ENCODE data around the gene PARD3B.

PARD3B gene

DNA sequence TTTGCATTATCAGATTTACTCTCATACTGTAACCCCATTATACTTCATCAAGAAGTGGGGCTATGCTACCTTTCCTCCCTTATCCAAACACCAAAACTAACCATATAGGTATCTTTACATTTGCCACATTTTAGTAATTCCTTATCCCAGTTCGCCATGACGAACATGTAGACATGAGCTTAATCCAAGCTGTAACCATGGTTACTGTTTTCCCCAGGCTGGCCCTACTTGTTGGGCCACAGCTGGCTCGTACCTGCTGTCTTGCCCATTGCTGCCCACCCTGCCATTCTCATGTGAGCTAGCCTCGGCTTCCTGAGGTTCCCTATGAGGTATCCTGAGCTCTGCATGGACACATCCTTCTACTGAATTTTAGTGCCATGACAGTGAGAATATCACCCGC lies 117.7 kb downstream of the PARD3B start:
- DNase-seq, result no peak

- no peak for DNase-seq
Observed at GRCh38 chr2:204663816-204664425, 118.6 kb downstream of the PARD3B start.

DNA sequence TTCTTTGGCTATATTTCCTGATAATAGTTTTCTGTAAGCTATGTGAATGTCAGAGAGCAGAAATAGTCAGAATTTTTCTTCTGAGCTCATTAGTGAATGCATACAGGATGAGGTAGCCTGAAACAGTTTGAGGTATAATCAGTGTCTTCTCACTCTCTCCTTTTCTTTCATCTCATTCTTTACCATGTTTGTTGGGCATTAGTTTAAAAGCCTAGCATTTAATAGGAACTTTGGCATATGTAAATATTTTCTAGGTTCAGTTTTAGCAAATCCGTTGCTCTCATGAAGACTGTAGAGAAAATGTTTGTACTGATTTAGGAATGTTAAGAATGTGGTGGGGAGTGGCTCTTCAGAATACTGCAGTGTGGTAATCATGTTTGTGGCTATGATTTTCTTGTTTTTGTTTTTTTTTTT lies 119.4 kb downstream of the PARD3B start:
- DNase-seq, result no peak

GRCh38 chr2:204665207-204665606 lies 119.9 kb downstream of the PARD3B start:
- DNase-seq, result no peak

DNA sequence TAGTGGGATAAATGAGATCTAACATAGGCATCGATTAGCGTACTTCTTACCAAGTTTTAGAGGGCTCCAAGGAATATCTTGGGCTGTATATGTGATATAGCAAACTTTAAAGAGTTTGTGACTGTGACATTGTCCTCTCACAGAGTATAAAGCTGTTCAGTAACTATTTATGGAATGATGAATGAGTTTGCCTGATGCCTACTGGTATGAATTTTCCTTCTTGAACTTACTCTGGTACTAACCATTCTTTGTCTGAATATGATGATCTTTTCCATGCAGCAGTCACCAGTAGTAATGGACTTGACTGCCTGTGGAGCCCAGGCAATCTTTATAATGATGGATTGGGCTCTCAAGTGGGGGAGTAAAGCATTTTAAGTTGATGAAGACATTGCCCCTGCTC lies 120.5 kb downstream of the PARD3B start:
- no peak for DNase-seq

GRCh38 chr2:204667990-204668389 lies 122.7 kb downstream of the PARD3B start:
- no peak for DNase-seq

- no peak for DNase-seq
Observed at GRCh38 chr2:204669382-204669781, 124.1 kb downstream of the PARD3B start.

GRCh38 chr2:204670124-204670523 lies 124.8 kb downstream of the PARD3B start:
- DNase-seq, result no peak

DNA sequence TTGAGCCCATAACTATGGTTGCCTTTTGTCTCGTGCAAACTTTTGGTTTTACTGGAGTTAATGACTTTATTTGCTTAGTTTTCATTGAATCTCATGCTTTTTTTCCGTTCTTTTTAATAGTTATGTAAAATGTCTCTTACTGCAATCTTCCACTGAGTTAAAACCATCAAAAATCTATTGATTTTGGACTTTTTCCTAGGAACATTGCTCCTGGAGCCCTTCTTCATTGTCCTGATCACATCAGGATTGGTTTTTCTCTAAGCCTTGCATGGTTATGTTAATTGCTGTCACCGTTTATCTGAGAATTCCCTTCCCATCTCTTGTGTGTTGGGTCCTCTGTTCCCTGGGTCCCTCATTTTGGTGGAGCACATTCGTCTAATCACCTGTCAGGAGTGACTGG lies 125.5 kb downstream of the PARD3B start:
- DNase-seq, result no peak

- no peak for DNase-seq
Observed at GRCh38 chr2:204672772-204673171, 127.5 kb downstream of the PARD3B start.

GRCh38 chr2:204673877-204674276 lies 128.6 kb downstream of the PARD3B start:
- DNase-seq, result no peak

DNA sequence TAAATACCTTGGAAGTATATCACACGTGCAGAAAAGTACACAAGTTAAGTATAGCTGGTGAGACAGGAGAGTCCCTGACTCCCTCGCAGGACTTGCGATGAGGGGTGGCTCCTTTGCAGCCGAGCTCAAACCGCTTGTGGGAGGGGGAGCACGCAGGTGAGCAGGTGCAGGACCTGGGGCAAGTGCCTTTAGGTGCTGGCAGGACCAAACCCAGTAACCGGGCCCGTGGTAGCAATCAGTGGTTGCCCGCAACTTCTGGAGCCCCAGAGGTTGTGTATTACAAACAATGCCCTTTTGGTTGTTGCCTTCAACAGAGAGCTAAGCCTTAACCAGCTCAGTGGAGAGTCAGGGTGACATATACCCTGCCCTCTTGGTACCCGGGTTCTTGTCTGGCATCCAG lies 132.8 kb downstream of the PARD3B start:
- DNase-seq, result no peak

DNA sequence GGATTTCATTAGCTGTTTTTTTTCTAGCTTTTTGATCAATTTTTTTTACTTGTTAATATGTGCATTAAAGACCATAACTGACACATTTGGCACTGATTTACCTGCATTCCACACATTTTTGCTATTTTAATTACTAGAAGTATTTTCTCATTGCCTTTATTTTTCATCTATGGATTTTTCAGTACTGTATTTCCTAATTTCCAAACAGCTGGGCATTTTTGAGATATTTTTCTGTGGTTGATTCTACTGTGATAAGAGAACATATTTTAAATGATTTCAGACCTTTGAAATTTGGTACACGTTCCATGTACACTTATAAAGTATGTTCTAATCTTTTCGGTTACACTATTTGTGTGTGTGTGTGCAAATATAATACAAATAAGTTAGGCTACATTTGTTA lies 135.3 kb downstream of the PARD3B start:
- DNase-seq, result no peak

GRCh38 chr2:204681412-204681811 lies 136.1 kb downstream of the PARD3B start:
- DNase-seq, result no peak

DNA sequence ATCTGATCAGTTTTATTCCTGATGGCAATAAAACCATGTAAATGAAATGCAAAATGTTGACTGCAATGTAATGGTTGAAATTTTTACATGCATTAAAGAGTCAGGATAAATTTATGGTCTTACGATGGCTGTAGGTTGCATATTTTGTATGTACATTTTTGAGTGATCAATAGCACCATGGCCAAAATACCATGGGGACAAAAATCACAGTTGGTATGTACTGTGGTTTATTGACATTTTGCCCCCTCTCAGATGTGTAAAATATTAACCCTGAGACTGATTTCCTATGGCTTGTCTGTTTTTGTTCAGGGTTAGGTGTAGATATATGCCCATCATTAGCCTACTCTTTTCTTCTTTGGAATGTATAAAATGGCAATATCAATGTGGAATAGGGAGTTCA lies 138.1 kb downstream of the PARD3B start:
- DNase-seq, result no peak

GRCh38 chr2:204686406-204686805 lies 141.1 kb downstream of the PARD3B start:
- no peak for DNase-seq

DNA sequence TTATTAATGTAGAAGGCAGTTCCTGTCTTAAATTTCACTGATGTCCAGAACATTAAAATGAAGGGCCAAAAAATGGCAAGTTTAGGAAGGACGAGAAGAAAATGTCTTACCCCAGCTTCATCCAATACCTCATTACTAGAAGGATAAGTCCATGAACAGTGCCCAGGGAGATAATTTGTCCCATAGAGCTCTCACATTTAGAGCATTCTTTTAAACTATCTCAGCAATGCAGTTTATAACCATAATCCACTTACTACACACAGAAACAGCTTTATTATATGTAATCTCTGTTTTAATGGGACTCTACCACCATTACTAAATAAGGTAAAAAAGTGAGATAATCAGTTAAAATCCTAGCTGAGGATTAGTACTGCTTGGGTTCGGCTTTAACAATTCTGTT lies 142.5 kb downstream of the PARD3B start:
- no peak for DNase-seq

- no peak for DNase-seq
Observed at GRCh38 chr2:204691911-204692510, 146.7 kb downstream of the PARD3B start.

GRCh38 chr2:204692790-204693189 lies 147.5 kb downstream of the PARD3B start:
- no peak for DNase-seq

GRCh38 chr2:204693262-204693661 lies 148.0 kb downstream of the PARD3B start:
- DNase-seq, result no peak

DNA sequence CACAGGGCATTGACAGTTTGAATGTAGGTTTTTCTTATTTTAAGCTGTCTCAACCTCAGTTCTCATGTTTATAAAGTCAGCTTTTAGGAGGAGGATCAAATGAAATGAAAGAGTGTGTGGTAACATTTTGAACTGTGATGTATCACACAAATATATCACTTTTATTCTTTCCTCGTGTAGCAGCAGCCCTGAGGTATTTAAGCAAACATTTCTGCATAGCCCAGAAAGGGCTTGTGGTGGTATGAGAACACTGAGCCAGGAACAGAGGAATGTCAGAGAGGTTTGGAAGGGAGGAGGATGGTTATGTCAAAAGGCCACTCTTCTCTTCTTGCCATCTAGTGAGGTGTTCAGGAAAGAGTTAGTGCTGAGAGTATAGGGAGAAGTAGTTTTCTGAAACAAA lies 150.2 kb downstream of the PARD3B start:
- no peak for DNase-seq

GRCh38 chr2:204696124-204696523 lies 150.8 kb downstream of the PARD3B start:
- no peak for DNase-seq

DNA sequence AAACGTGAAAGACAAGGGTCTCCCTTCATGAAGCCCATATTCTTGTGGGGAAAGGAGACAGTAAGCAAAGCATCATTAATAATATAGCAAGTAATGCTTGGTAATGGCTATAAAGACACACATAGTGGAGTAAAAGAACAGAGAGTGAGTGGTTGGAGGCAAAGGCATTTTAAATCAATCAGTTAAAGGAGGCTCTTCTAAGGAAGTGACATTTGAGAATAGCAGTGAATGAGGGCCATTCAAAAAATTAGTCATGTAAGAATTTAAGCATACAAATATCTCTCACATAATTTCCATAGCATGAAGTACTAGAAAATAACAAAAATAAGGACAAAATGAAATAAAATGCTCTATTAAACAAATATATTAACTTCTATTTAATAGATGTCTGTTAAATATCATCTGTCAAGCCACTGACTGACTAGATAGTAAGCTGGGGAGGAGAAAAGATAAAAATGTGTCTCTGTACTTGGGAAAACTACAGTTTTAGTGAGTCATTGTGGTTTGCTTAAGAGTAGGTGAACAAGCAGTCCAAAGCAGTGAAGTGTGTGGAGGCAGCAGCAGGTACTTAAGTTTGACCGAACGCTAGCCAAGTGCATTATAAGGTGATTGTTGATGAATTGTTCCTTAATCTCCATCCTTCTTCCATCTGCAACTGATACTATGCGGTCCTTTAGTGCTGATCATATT lies 160.1 kb downstream of the PARD3B start:
- no peak for DNase-seq

GRCh38 chr2:204706939-204707338 lies 161.7 kb downstream of the PARD3B start:
- no peak for DNase-seq

- no peak for DNase-seq
Observed at GRCh38 chr2:204713211-204713610, 167.9 kb downstream of the PARD3B start.

Data from activated CD8-positive, alpha-beta memory T cell treated with anti-CD3 and anti-CD28 coated beads for 24 hours (primary cell).